GM21737 (cell line): ENCODE data around the gene RUNX3.
"Not testable (repeated sequence)": the region's sequence is repeated elsewhere in the genome, so short reads cannot be mapped to it uniquely, and the experiment has no call there.

Experiments
- ATAC-seq: cut with Tn5 transposase; IDR thresholded peaks from one replicate; pipeline ENCODE4 v1.9.1; 2021; ENCODE audit warnings: mild to moderate bottlenecking, moderate library complexity; ENCODE audit not compliant: unreplicated experiment

RUNX3 gene

DNA sequence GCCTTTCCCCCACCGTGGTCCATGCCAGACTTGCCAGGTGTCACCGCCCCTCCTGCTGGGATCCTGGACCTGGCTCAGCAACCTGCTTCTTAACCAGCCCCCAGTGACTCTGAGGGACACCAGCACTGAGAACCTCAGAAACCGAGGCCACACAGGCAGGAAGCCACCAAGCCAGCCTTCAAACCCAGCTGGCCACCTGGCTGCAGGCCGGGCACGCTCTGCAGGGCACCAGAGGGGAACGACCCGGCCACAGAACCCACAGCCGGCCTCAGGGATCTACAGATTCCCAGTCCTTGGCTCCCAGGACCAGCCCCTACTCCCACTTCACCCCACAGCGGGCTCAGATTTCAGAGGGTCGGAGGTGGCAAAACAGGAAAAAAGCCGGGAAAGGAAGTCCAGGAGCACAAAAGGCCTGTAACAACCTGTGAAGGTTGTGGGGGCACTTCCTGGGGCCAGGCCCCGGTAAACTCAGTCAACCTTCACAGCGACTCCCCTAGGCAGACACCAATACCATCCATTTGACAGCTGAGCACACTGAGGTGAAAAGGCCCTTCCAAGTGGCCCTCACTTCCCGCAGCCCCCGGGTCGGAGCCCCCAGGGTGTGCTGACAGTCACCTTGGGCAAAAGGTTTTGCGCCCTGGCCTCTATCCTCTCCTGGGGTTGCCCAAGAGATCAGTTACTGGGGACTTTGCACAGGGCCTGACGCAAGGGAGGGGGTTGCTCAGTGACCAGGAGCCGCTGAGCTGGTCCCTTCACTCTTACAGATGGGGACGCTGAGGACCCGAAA, 14.1 kb downstream of the RUNX3 start:
- no peak for ATAC-seq

- ATAC-seq = no peak
These were observed 15.6 kb downstream of the RUNX3 start for GRCh38 chr1:24914226-24915069.

- no peak for ATAC-seq
These were observed 16.4 kb downstream of the RUNX3 start for GRCh38 chr1:24913616-24914225.

DNA sequence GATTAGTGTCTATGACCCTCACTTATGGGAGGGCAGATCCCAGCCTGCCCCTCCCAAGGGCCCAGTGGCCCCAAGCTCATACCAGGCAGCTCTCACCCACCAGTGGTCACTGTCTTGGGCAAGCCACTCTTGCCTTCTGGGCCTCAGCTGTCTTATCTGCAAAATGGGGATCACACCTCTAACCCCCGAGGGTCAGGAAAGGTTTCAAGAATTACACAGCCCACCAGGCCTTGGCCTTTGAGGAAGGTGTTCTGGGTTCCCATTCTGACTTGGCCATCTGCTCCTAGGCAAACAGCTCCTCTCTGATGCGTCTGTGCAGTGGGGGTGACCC, 16.8 kb downstream of the RUNX3 start:
- no peak for ATAC-seq

GRCh38 chr1:24912376-24913273, 17.5 kb downstream of the RUNX3 start:
- ATAC-seq = no peak

DNA sequence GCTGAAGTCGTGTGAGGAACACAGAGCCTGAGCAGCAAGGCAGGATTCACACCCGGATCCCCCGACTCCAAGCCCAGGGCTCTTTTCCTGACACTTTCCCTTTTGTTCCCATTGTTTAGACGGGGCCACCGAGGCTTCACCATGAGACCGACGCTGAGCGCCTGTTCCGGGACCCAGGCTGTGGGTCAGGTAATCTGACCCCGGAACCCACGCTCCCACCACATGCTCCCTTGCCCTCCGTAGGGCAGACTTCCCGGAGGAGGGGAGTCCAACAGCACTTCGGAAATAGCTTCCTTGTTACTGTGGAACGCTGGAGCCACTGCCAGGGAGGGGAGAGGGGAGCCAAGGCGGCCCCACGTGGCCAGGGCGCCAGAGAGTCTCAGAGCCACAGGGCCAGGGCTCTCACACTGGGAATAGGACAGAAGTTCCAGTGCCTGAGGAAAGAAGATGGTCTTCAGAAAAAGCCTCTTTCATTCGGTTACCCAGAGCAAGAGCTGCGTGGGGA, 18.4 kb downstream of the RUNX3 start:
- no peak for ATAC-seq

DNA sequence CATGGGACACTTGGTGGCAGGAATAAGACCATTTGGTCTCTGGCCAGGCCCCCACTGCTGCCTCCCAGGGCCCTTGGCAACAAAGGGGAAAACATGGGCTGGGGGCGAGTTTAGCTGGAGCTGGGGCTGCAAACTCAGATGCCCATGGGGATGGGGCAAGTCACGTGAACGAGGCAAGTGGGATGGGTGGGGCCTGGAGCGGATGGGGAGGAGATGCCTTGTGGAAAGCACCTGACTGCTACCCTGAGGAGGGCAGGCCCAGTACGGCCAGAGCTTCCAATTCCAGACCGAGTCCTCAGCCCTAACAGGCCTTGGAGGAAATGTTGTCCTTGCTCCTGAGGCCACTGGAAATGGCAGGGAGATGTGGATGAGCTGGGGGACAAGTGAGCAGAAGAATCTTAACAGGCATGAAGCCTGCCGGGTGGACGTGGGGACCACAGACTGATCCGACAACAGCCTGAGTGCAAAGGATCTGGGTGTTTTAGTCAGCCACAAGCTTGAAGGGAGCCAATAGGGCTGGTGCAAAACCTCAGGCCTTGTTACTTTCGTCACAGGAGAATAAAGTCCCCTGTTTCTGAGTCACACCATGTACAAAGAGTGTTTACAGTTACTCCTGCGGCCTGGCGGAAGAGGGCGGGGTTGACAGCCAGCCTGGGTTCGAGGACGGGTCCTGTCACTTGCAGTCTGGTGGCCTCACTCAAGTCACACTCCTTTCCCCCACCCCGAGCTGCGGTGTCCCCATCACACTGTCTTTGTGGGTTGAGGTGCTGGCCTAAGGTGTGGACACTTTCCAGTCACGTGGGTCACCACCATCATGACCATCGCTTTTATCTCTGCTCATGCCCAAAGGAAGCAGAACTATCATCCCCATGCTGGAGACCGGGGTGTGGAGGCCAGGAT, 19.1 kb downstream of the RUNX3 start:
- no peak for ATAC-seq

DNA sequence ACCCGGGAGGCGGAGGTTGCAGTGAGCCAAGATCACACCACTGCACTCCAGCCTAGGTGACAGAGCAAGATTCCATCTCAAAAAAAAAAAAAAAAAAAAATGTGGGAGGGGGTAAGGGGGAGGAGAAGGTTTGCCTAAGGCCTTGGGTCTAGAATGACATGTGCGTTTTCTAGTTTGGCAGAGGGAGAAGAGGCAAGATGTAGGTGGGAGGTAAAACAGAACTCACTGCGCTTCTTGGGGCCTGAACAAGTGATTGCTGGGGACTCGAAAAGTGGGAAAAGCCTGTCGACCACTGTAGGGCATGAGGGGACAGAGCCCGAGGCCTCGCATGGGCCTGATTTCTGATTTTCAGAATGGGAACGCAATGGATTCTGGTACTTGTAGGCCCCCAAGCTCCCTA, 19.9 kb downstream of the RUNX3 start:
- no peak for ATAC-seq

- no peak for ATAC-seq
These were observed 20.6 kb downstream of the RUNX3 start for GRCh38 chr1:24909388-24909898.

GRCh38 chr1:24908591-24909259, 21.4 kb downstream of the RUNX3 start:
- ATAC-seq = no peak

DNA sequence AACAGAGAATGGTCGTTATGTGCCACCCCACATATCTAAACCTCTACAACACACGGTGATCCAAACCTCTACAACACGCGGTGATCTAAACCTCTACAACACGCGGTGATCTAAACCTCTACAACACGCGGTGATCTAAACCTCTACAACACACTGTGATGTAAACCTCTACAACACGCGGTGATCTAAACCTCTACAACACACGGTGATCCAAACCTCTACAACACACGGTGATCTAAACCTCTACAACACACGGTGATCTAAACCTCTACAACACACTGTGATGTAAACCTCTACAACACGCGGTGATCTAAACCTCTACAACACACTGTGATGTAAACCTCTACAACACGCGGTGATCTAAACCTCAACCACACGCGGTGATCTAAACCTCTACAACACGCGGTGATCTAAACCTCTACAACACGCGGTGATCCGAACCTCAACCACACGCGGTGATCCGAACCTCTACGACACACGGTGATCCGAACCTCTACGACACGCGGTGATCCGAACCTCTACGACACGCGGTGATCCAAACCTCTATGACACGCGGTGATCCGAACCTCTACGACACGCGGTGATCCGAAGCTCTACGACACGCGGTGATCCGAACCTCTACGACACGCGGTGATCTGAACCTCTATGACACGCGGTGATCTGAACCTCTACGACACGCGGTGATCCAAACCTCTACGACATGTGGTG, 22.3 kb downstream of the RUNX3 start:
- ATAC-seq = not testable (repeated sequence)

GRCh38 chr1:24906760-24907490, 23.2 kb downstream of the RUNX3 start:
- no peak for ATAC-seq

GRCh38 chr1:24905979-24906720, 23.9 kb downstream of the RUNX3 start:
- ATAC-seq = no peak

DNA sequence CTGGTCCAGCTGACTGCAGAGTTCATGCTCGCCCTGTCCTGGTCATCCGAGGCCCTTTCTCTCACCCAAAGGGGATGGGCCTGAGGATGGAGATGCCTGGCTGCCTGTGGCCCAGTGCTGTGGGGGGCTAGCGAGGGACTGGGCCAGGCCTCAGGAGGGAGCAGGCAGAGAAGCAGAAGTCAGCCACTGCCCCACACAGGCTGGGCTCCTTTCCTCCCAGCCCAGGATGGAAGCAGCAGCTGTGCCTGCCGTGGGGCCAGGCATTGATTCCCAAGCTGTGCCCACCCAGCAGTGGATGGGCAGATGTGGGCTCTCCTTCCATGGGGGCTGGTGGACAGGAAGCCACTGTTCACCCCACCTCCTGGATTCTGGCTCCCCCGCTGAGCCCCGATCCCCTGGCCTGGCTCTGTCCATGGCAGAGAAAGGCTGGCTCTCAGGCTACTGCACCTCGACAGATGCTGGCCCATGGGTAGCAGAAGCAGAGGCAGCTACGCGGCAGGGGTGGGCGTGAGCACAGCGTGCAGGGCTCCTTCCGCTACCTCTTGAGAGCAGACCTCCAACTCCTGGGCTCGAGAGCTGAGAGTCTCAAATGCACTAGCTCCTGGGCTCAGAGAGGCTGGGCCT, 24.6 kb downstream of the RUNX3 start:
- ATAC-seq = no peak

DNA sequence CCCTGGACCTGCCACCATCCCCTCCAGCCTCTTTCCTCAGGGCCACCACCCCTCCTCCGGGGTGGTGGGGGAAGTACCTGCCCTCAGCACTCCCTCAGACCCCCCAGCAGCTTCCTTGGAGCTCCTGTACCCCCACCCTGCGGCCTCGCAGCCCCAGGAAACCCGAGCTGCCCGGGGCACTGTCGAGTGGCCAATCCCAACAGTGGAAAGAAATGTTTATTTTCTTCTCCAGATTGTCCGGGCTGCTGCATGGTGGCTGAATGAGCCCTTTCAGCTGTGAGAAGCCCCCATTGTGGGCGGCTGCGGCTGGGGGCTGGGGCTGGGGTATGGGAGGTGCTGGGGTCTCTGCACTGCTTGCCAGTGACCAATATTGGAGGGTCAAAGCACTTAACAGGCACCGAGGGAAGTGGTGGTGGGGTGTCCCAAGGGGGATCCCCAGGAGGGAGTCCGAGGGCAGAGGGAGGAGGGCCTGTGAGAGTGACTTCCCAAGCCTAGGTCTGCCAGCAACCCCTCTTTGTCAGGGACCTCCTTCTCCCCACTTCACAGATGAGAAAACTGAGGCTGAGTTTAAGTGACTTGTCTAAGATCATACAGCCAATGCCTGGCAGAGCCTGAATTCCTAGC, 25.2 kb downstream of the RUNX3 start:
- ATAC-seq = no peak
